GM12878 (cell line): ENCODE data around the gene FAM53B. TPM values are rescaled to one million over a fixed set of nuclear protein-coding genes. Genes with fewer than 3 reads are reported as not detected.

Experiments
- ATAC-seq: fragments of 200-7000 bp; cut with Tn5 transposase; 3 replicates; pipeline ENCODE4 v1.9.1; 2020; ENCODE audit warnings: mild to moderate bottlenecking, moderate library complexity
- BruUV-seq: library from RNA; stranded (reverse); fragments of 400-500 nt; replicated peaks from 2 replicates; lab custom pipeline; 2021; lab: Mats Ljungman, UMichigan
- CTCF ChIA-PET: fragments of 300-600 bp; sonication (Branson Sonifier 250); formaldehyde crosslinking; extraction: SDS; loops from one replicate; lab custom pipeline; 2021; ENCODE audit warnings: inconsistent platforms; lab: Yijun Ruan, JAX
- POLR2A ChIA-PET: fragments of 350-600 bp; formaldehyde crosslinking; extraction: SDS; loops from one replicate; lab custom pipeline; 2021; ENCODE audit warnings: inconsistent platforms; lab: Charles Lee
- RAD21 ChIA-PET: fragments of 300-600 bp; sonication (Branson Sonifier 250); formaldehyde crosslinking; loops from one replicate; lab custom pipeline; 2023; ENCODE audit warnings: antibody characterized with exemption; ENCODE audit not compliant: unreplicated experiment; lab: Charles Lee
- SMC1A ChIA-PET: fragments of 300-600 bp; sonication (Branson Sonifier 250); formaldehyde crosslinking; loops from one replicate; lab custom pipeline; 2023; ENCODE audit not compliant: unreplicated experiment, uncharacterized antibody; lab: Charles Lee
- DNase-seq: peaks from one replicate; pipeline ENCODE4 v3.0.0-alpha.2; 2011; ENCODE audit warnings: low read depth, low spot score
- FAIRE-seq: peaks from 3 replicates; lab custom pipeline; 2011; peaks lifted over from hg19 to GRCh38; lab: Jason Lieb, UNC
- H2AFZ ChIP-seq: 2 replicates; pipeline ENCODE4 v1.6.0; 2011; ENCODE audit warnings: low read depth, low read length, control low read depth; ENCODE audit not compliant: control insufficient read depth
- H3K27ac ChIP-seq: 2 replicates; pipeline ENCODE4 v1.5.1; 2011; ENCODE audit warnings: control low read depth; ENCODE audit not compliant: control insufficient read depth, insufficient read depth
- H3K27me3 ChIP-seq, 2 experiments: replicated peaks in 1 of 2; 2 replicates each; pipeline versions ENCODE4 v1.6.0 to v1.6.1; 2011; ENCODE audit warnings: low read length in 1 of 2; ENCODE audit not compliant: control insufficient read depth in 2 of 2, insufficient read depth in 2 of 2
- H3K36me3 ChIP-seq, 2 experiments: 2 replicates each; pipeline ENCODE4 v1.5.1; 2011; ENCODE audit warnings: low read length in 1 of 2; ENCODE audit not compliant: control insufficient read depth in 2 of 2, insufficient read depth in 2 of 2
- H3K4me1 ChIP-seq: 2 replicates; pipeline ENCODE4 v1.6.1; 2011; ENCODE audit warnings: mild to moderate bottlenecking, low read length, moderate library complexity, mixed read lengths; ENCODE audit not compliant: control insufficient read depth, insufficient read depth
- H3K4me2 ChIP-seq: 2 replicates; pipeline ENCODE4 v1.6.0; 2011; ENCODE audit warnings: control low read depth; ENCODE audit not compliant: control insufficient read depth, insufficient read depth
- H3K4me3 ChIP-seq: fragments of 200-600 bp; sonication (generic); 2 replicates; pipeline ENCODE4 v1.5.1; 2016
- H3K79me2 ChIP-seq: 2 replicates; pipeline ENCODE4 v1.6.0; 2011; ENCODE audit warnings: low read length; ENCODE audit not compliant: control insufficient read depth, insufficient read depth
- H3K9ac ChIP-seq: 2 replicates; pipeline ENCODE4 v1.8.0; 2011; ENCODE audit warnings: low read length, control low read depth, mixed read lengths; ENCODE audit not compliant: control insufficient read depth, insufficient read depth
- H3K9me3 ChIP-seq: replicated peaks from 3 replicates; pipeline ENCODE4 v1.5.1; 2011; ENCODE audit warnings: mild to moderate bottlenecking, low read length; ENCODE audit not compliant: control insufficient read depth, insufficient read depth
- H4K20me1 ChIP-seq: 2 replicates; pipeline ENCODE4 v1.6.0; 2011; ENCODE audit not compliant: control insufficient read depth, insufficient read depth
- KDM1A ChIP-seq: fragments of 200-600 bp; sonication (generic); IDR thresholded peaks from 2 replicates; pipeline ENCODE4 v1.6.1; 2016; ENCODE audit warnings: borderline replicate concordance
- NFIC ChIP-seq: IDR thresholded peaks from 2 replicates; pipeline ENCODE4 v1.6.1; 2012; ENCODE audit warnings: low read depth, mild to moderate bottlenecking, inconsistent platforms, low read length, moderate library complexity
- NRF1 ChIP-seq: conservative IDR thresholded peaks from 2 replicates; pipeline ENCODE4 v1.6.1; 2011; ENCODE audit warnings: mild to moderate bottlenecking, low read depth, low read length, improper control_type of control experiment
- PAX5 ChIP-seq: IDR thresholded peaks from 2 replicates; pipeline ENCODE4 v1.6.1; 2011; ENCODE audit warnings: low read depth, low read length, borderline replicate concordance
- RELA ChIP-seq: fragments of 450-650 bp; IDR thresholded peaks from 2 replicates; pipeline ENCODE4 v1.8.0; 2014; ENCODE audit warnings: borderline replicate concordance; ENCODE audit not compliant: partially characterized antibody
- RUNX3 ChIP-seq: IDR thresholded peaks from 2 replicates; pipeline ENCODE4 v1.6.1; 2012; ENCODE audit warnings: low read length, inconsistent platforms
- SMARCA5 ChIP-seq: fragments of 450-650 bp; IDR thresholded peaks from 2 replicates; pipeline ENCODE4 v1.6.1; 2017; ENCODE audit warnings: mild to moderate bottlenecking
- SMC3 ChIP-seq: IDR thresholded peaks from 2 replicates; pipeline ENCODE4 v1.6.1; 2011; ENCODE audit warnings: low read length, improper control_type of control experiment, borderline replicate concordance
- SREBF1 ChIP-seq: IDR thresholded peaks from 2 replicates; pipeline ENCODE4 v1.6.1; 2012; ENCODE audit warnings: mild to moderate bottlenecking, low read length
- TARDBP ChIP-seq: IDR thresholded peaks from 2 replicates; pipeline ENCODE4 v1.6.1; 2016; ENCODE audit warnings: borderline replicate concordance
- ZNF217 ChIP-seq: fragments of 450-650 bp; IDR thresholded peaks from 2 replicates; pipeline ENCODE4 v1.6.1; 2017; ENCODE audit warnings: antibody characterized with exemption, mild to moderate bottlenecking
- WGBS: methylation state at CpG from one replicate; pipeline ENCODE4 v1.1.6; 2016; ENCODE audit warnings: low lambda C conversion rate; ENCODE audit not compliant: insufficient replicate concordance, insufficient coverage; ENCODE audit errors: missing lambda C conversion rate; 5-methylcytosine and 5-hydroxymethylcytosine counted together
- in situ Hi-C: fragments of 300-500 bp; cut with MboI; formaldehyde crosslinking; loops from 9 replicates; pipeline ENCODE4 v1.14.3; 2018; ENCODE audit warnings: mixed read lengths
- intact Hi-C: fragments of 100-400 bp; cut with micrococcal nuclease; formaldehyde crosslinking; loops from one replicate; pipeline ENCODE4 v1.14.2; 2022; ENCODE audit not compliant: unreplicated experiment
- polyA plus RNA-seq, 11 experiments: library from polyadenylated mRNA; depleted of rRNA in 4 of 11; unstranded in 6 of 11; stranded (reverse) in 5 of 11; fragments of >200 nt; fragmentation: Nextera tagmentation in 4 of 11; fragmentation: Illumina TruSeq in 1 of 11; extraction: Ambion mirVana in 4 of 11; extraction: Trizol in 1 of 11; gene quantifications; 1 replicate in 1 of 11; 2 replicates in 10 of 11; pipeline versions ENCODE4 v1.2.1 to v1.2.3, GENCODE V29; 2011 to 2016; ENCODE audit warnings: inconsistent platforms in 2 of 11, missing spikeins in 2 of 11, low read depth in 1 of 11
- total RNA-seq, 4 experiments: library from RNA; depleted of rRNA in 3 of 4; stranded (reverse); fragments of >200 nt in 3 of 4; fragmentation: Illumina TruSeq in 1 of 4; extraction: Trizol in 1 of 4; gene quantifications; 2 replicates each; pipeline versions ENCODE4 v1.2.1 to v1.2.3, GENCODE V29; 2013 to 2021
- TF ChIP-seq, protein P1 (sequence below): IDR thresholded peaks from 2 replicates; pipeline ENCODE4 v1.6.1; 2012; ENCODE audit warnings: low read length, inconsistent platforms

The FAM53B gene
- total and polyA plus RNA-seq, 10 of the 15 experiments (the other 5 are each of a cell fraction or from before 2014, with no cell fraction given), result 0.05 to 26.3 (median 8.1) TPM

GRCh38 chr10:124681626-124682552 is 62.3 kb downstream of the FAM53B start:
- H3K27me3 ChIP-seq, result no peaks in the 10 kb centered on the region
- intact Hi-C loops, result no loop called here
- ATAC-seq, result no peak
- BruUV-seq, result no TSS peak
- in situ Hi-C loops, result no loop called here
- no peak overlapping the region for H2AFZ ChIP-seq
- TF ChIP-seq SMC3 (no peak), NRF1 (no peak), SMARCA5 (no peak), RUNX3 (no peak), SREBF1 (no peak), KDM1A (no peak), PAX5 (no peak), NFIC (no peak), TARDBP (no peak), RELA (no peak), ZNF217 (no peak)
- TF ChIP-seq, protein P1, sequence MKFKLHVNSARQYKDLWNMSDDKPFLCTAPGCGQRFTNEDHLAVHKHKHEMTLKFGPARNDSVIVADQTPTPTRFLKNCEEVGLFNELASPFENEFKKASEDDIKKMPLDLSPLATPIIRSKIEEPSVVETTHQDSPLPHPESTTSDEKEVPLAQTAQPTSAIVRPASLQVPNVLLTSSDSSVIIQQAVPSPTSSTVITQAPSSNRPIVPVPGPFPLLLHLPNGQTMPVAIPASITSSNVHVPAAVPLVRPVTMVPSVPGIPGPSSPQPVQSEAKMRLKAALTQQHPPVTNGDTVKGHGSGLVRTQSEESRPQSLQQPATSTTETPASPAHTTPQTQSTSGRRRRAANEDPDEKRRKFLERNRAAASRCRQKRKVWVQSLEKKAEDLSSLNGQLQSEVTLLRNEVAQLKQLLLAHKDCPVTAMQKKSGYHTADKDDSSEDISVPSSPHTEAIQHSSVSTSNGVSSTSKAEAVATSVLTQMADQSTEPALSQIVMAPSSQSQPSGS, result no peak
- TF ChIP-seq, all 136 proteins: peak for 0
- WGBS, result 94% methylated on average over 36 of the region's 36 CpGs
- Histone ChIP-seq H3K36me3 (peaks cover 21 to 22% of the 10 kb centered on the region in 2 experiments), H3K27ac (no peak overlapping the region), H3K4me3 (no peak overlapping the region), H3K9ac (no peak overlapping the region), H3K9me3 (no peaks in the 10 kb centered on the region), H3K4me2 (no peak overlapping the region), H3K79me2 (no peaks in the 10 kb centered on the region), H3K4me1 (peaks cover 20% of the 10 kb centered on the region), H4K20me1 (no peaks in the 10 kb centered on the region)
- POLR2A ChIA-PET, result no interaction called here
- DNase-seq, result no peak
- RAD21 ChIA-PET, result interaction anchor here (1.0 to 12.8 kb wide), 2 partner anchors 37 to 59 kb away, joined by 3 to 309 read pairs; no protein-coding TSS in a partner anchor
- CTCF ChIA-PET, result interaction anchor here (0.7 to 1.7 kb wide), 3 partner anchors 15 to 60 kb away, joined by 3 to 4 read pairs (median 3); no protein-coding TSS in a partner anchor
- FAIRE-seq, result no peak
- SMC1A ChIA-PET, result interaction anchor here (0.9 to 12.9 kb wide), 3 partner anchors 43 to 85 kb away, joined by 3 to 334 read pairs (median 9); no protein-coding TSS in a partner anchor
